Thoracic aorta (tissue), 2 donors: ENCODE measurements around the gene SNAPC2. TPM values are rescaled to one million over a fixed set of nuclear protein-coding genes. Genes with fewer than 3 reads are reported as not detected.

ENCODE experiments used
- ATAC-seq: fragments of 150-250 bp; one replicate; pipeline ENCODE4 v1.8.0; 2017; ENCODE audit warnings: low read depth; ENCODE audit not compliant: insufficient number of reproducible peaks, low FRiP score
- DNase-seq: peaks from one replicate; pipeline ENCODE4 v3.0.0-alpha.2; 2020; ENCODE audit warnings: low spot score
- H3K27ac ChIP-seq, 2 donors: fragments of 200-600 bp; sonication (generic); 1 replicate in 1 of 2; 2 replicates in 1 of 2; pipeline ENCODE4 v1.5.1; 2016; ENCODE audit warnings: mild to moderate bottlenecking in 2 of 2, moderate library complexity in 2 of 2
- H3K27me3 ChIP-seq: fragments of 200-600 bp; sonication (generic); replicated peaks from 2 replicates; pipeline ENCODE4 v1.6.0; 2016; ENCODE audit warnings: mild to moderate bottlenecking; ENCODE audit not compliant: insufficient read depth
- H3K36me3 ChIP-seq: fragments of 200-600 bp; sonication (generic); one replicate; pipeline ENCODE4 v1.5.1; 2016
- H3K4me1 ChIP-seq, 2 donors: fragments of 200-600 bp; sonication (generic); 1 replicate in 1 of 2; 2 replicates in 1 of 2; pipeline versions ENCODE4 v1.5.1 to v1.6.0; 2016; ENCODE audit warnings: low read depth in 2 of 2, mild to moderate bottlenecking in 1 of 2; ENCODE audit not compliant: control insufficient read depth in 1 of 2
- H3K4me3 ChIP-seq: fragments of 200-600 bp; sonication (generic); 2 replicates; pipeline ENCODE4 v1.5.1; 2016; ENCODE audit warnings: mild to moderate bottlenecking
- H3K9me3 ChIP-seq: fragments of 200-600 bp; sonication (generic); 2 replicates; pipeline ENCODE4 v1.5.1; 2016
- CTCF ChIP-seq: fragments of 200-600 bp; sonication (generic); IDR thresholded peaks from one replicate; pipeline ENCODE4 v1.5.1; 2019; ENCODE audit warnings: antibody characterized with exemption
- total RNA-seq, 2 donors: library from RNA; depleted of rRNA; stranded (reverse); fragments of >200 nt; gene quantifications; one replicate each; pipeline versions ENCODE4 v1.1.0 to v1.2.3, GENCODE V29; 2016

The SNAPC2 gene
- total RNA-seq, 2 donors from 2014 or later, result 13.3 to 26.1 TPM

GRCh38 chr19:7971553-7972520, 51.7 kb downstream of the SNAPC2 start:
- Histone ChIP-seq H3K27me3 (no peaks in the 10 kb centered on the region), H3K4me3 (no peak overlapping the region), H3K27ac (no peak overlapping the region), H3K4me1 (peaks cover 0 to 17% of the 10 kb centered on the region in 2 donors), H3K9me3 (no peaks in the 10 kb centered on the region), H3K36me3 (peaks cover 25% of the 10 kb centered on the region)
- ATAC-seq (no peak), DNase-seq (no peak)
- no peak for TF ChIP-seq CTCF

Other genes with a start within 250 kb of the SNAPC2 start
- under 1 TPM in 1 of 2 donors, not detected in 1; 0.92 TPM for gene MCEMP1, start 243.2 kb upstream of the SNAPC2 start, total RNA-seq
- gene TRAPPC5, start 239.5 kb upstream of the SNAPC2 start, total RNA-seq, result 10 to 100 TPM; 69.8 to 70.0 TPM
- 1 to 10 TPM; 1.4 to 1.5 TPM for gene FCER2, start 218.2 kb upstream of the SNAPC2 start, total RNA-seq
- gene CLEC4G, start 188.2 kb upstream of the SNAPC2 start, total RNA-seq, result 1 to 10 TPM in 1 of 2 donors, under 1 TPM in 1; 0.49 to 6.2 TPM
- gene CD209, start 172.8 kb upstream of the SNAPC2 start, total RNA-seq, result 10 to 100 TPM in 1 of 2 donors, 1 to 10 TPM in 1; 6.8 to 14.2 TPM
- gene CLEC4M, start 157.1 kb upstream of the SNAPC2 start, total RNA-seq, result not detected
- 10 to 100 TPM; 12.1 to 16.8 TPM for gene EVI5L, start 90.1 kb upstream of the SNAPC2 start, total RNA-seq
- gene PRR36, start 45.9 kb upstream of the SNAPC2 start, total RNA-seq, result not detected
- under 1 TPM in 1 of 2 donors, not detected in 1; 0.14 TPM for gene LRRC8E, start 31.8 kb upstream of the SNAPC2 start, total RNA-seq
- gene MAP2K7, start 16.5 kb upstream of the SNAPC2 start, total RNA-seq, result 10 to 100 TPM; 15.2 to 16.9 TPM
- not detected for gene TGFBR3L, start 5.5 kb upstream of the SNAPC2 start, total RNA-seq
- gene CTXN1, start 5.8 kb downstream of the SNAPC2 start, total RNA-seq, result under 1 TPM in 1 of 2 donors, not detected in 1; 0.54 TPM
- 10 to 100 TPM; 51.2 to 77.6 TPM for gene TIMM44, start 23.3 kb downstream of the SNAPC2 start, total RNA-seq
- gene ELAVL1, start 85.3 kb downstream of the SNAPC2 start, total RNA-seq, result 10 to 100 TPM; 33.6 to 39.2 TPM
- gene CCL25, start 132.4 kb downstream of the SNAPC2 start, total RNA-seq, result not detected
- not detected for gene FBN3, start 229.3 kb downstream of the SNAPC2 start, total RNA-seq